ENCODE results near the gene TAPBPL. TPM values are rescaled to one million over a fixed set of nuclear protein-coding genes. Genes with fewer than 3 reads are reported as not detected.

The TAPBPL gene
- total and polyA plus RNA-seq, 2 of the 13 experiments (the other 11 are each of a cell fraction or from before 2014, with no cell fraction given) = 10.0 to 14.5 TPM

DNA sequence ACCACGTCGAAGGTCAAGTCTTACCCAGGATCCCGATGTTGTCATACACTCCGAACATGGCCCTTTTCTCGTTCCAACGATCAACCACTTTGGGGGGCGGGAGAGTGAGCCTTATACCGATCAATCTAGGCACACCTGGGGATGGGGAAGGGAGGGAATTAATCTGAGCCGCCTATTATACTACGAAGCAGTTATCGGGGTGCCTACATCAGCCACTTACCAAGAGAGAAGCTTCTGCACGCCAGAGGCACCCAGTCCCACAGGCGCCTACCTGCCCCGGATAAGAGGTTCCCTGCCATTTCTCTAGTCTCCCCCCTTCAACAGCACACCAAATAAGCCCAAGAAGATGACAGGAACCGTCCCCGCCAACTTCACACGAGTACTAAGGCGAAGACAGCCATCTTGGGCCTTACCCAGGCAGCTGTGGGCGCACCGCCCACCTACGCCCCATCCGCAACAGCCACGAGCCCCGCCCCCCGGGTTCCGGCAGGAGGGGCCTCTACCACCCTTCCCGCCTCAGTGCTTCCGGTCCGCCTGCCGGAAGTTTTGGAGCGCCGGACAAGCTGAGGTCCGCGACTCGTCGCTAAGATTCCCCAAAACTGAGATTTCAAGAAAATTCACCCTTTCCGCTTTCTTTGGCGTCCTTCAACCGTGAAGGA is 41.1 kb downstream of the TAPBPL start, which contains the start of gene MRPL51 (continued):
- TF ChIP-seq, protein P1, sequence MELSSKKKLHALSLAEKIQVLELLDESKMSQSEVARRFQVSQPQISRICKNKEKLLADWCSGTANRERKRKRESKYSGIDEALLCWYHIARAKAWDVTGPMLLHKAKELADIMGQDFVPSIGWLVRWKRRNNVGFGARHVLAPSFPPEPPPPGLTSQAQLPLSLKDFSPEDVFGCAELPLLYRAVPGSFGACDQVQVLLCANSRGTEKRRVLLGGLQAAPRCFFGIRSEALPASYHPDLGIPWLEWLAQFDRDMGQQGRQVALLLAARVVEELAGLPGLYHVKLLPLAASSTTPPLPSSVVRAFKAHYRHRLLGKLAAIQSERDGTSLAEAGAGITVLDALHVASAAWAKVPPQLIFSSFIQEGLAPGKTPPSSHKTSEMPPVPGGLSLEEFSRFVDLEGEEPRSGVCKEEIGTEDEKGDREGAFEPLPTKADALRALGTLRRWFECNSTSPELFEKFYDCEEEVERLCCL (CRISPR knock-in tag; IDR thresholded peaks at IDR 0.05; ENCODE audit: borderline replicate concordance) = 0 out of 2 replicates have a peak, but pooled peaks have one; percentile 31
- no peak for TF ChIP-seq HBP1 (CRISPR knock-in tag; IDR thresholded peaks at IDR 0.05; ENCODE audit: low read depth)
- TF ChIP-seq LRRFIP1 (CRISPR knock-in tag; conservative IDR thresholded peaks at IDR 0.05) = no peak
- TF ChIP-seq GATAD2A (CRISPR knock-in tag; IDR thresholded peaks at IDR 0.05) = no peak
- TF ChIP-seq, protein P2, sequence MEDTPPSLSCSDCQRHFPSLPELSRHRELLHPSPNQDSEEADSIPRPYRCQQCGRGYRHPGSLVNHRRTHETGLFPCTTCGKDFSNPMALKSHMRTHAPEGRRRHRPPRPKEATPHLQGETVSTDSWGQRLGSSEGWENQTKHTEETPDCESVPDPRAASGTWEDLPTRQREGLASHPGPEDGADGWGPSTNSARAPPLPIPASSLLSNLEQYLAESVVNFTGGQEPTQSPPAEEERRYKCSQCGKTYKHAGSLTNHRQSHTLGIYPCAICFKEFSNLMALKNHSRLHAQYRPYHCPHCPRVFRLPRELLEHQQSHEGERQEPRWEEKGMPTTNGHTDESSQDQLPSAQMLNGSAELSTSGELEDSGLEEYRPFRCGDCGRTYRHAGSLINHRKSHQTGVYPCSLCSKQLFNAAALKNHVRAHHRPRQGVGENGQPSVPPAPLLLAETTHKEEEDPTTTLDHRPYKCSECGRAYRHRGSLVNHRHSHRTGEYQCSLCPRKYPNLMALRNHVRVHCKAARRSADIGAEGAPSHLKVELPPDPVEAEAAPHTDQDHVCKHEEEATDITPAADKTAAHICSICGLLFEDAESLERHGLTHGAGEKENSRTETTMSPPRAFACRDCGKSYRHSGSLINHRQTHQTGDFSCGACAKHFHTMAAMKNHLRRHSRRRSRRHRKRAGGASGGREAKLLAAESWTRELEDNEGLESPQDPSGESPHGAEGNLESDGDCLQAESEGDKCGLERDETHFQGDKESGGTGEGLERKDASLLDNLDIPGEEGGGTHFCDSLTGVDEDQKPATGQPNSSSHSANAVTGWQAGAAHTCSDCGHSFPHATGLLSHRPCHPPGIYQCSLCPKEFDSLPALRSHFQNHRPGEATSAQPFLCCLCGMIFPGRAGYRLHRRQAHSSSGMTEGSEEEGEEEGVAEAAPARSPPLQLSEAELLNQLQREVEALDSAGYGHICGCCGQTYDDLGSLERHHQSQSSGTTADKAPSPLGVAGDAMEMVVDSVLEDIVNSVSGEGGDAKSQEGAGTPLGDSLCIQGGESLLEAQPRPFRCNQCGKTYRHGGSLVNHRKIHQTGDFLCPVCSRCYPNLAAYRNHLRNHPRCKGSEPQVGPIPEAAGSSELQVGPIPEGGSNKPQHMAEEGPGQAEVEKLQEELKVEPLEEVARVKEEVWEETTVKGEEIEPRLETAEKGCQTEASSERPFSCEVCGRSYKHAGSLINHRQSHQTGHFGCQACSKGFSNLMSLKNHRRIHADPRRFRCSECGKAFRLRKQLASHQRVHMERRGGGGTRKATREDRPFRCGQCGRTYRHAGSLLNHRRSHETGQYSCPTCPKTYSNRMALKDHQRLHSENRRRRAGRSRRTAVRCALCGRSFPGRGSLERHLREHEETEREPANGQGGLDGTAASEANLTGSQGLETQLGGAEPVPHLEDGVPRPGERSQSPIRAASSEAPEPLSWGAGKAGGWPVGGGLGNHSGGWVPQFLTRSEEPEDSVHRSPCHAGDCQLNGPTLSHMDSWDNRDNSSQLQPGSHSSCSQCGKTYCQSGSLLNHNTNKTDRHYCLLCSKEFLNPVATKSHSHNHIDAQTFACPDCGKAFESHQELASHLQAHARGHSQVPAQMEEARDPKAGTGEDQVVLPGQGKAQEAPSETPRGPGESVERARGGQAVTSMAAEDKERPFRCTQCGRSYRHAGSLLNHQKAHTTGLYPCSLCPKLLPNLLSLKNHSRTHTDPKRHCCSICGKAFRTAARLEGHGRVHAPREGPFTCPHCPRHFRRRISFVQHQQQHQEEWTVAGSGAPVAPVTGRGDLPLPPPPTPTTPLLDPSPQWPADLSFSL (CRISPR knock-in tag; IDR thresholded peaks at IDR 0.05) = no peak
- no peak for TF ChIP-seq ZNF44 (CRISPR knock-in tag; IDR thresholded peaks at IDR 0.05)
- TF ChIP-seq, protein P3, sequence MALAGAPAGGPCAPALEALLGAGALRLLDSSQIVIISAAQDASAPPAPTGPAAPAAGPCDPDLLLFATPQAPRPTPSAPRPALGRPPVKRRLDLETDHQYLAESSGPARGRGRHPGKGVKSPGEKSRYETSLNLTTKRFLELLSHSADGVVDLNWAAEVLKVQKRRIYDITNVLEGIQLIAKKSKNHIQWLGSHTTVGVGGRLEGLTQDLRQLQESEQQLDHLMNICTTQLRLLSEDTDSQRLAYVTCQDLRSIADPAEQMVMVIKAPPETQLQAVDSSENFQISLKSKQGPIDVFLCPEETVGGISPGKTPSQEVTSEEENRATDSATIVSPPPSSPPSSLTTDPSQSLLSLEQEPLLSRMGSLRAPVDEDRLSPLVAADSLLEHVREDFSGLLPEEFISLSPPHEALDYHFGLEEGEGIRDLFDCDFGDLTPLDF (CRISPR knock-in tag; IDR thresholded peaks at IDR 0.05) = no peak
- TF ChIP-seq ETV6 (CRISPR knock-in tag; conservative IDR thresholded peaks at IDR 0.05) = no peak; the same call in 1 of the 2 replicates
- TF ChIP-seq, protein P4, sequence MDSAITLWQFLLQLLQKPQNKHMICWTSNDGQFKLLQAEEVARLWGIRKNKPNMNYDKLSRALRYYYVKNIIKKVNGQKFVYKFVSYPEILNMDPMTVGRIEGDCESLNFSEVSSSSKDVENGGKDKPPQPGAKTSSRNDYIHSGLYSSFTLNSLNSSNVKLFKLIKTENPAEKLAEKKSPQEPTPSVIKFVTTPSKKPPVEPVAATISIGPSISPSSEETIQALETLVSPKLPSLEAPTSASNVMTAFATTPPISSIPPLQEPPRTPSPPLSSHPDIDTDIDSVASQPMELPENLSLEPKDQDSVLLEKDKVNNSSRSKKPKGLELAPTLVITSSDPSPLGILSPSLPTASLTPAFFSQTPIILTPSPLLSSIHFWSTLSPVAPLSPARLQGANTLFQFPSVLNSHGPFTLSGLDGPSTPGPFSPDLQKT (CRISPR knock-in tag; IDR thresholded peaks at IDR 0.05; ENCODE audit: borderline replicate concordance) = no peak; the same call in 1 of the 2 replicates
- TF ChIP-seq SUZ12 (IDR thresholded peaks at IDR 0.05; ENCODE audit: low read depth, low read length) = no peak
- TF ChIP-seq, protein P5, sequence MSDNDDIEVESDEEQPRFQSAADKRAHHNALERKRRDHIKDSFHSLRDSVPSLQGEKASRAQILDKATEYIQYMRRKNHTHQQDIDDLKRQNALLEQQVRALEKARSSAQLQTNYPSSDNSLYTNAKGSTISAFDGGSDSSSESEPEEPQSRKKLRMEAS (IDR thresholded peaks at IDR 0.05) = peak; percentile 64
- TF ChIP-seq ZNF557 (CRISPR knock-in tag; IDR thresholded peaks at IDR 0.05) = no peak
- no peak for TF ChIP-seq SIX1 (CRISPR knock-in tag; IDR thresholded peaks at IDR 0.05; ENCODE audit: borderline replicate concordance)
- TF ChIP-seq ZNF747 (CRISPR knock-in tag; IDR thresholded peaks at IDR 0.05; ENCODE audit: borderline replicate concordance) = no peak

Measured in HepG2 (cell line).